Stimulated activated CD8-positive, alpha-beta memory T cell treated with anti-CD3 and anti-CD28 coated beads, Interleukin-15, amount 100 ng/mL, for 1 hour (primary cell): ENCODE results near the gene AK1.

Source experiments
- DNase-seq: peaks from one replicate; pipeline ENCODE4 v3.0.0-alpha.2; 2020; ENCODE audit warnings: low read depth

AK1 gene

DNA sequence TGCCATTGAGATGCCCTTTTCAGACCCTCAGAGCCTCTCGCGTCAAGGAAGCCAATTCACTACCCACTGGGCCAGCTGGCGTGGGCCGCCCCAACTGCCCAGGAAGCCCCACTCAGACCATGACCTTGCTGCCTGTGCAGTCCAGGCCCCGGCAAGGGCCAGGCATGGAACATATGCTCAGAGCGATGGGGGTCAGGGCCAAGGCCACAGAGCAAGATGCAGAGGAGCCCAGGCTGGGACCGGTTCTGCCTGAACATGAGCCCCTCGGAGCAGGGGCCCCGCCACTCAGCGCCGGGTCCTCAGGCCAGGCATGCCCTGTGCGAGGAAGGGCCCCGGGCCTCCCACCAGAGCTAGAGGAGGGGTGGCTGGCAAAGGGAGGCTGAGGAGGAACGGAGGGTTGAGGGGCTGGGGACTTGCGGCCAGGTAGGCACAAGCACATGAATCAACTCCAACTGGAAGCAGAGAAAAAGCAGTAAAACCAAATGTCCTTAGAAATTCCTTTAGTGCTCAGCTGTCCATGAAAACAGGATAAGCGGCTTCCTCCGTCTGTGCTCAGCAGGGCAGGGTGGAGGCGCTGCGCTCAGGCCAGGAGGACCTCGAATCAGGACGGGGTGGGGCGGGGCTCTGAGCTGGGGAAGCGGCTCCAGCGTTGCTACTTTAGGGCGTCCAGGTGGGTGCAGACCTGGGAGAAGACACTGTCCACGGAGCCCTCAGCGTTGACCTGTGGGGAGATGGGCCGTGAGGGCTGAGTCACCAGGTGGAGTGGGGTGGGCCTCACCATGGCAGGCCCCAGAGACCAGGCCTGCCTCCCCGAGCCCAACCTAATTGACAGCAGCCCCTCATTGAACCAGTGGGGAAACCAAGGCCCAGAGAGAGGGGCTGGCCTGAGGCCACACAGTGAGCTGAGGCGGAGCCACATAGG lies 9.9 kb downstream of the AK1 start:
- no peak for DNase-seq

DNA sequence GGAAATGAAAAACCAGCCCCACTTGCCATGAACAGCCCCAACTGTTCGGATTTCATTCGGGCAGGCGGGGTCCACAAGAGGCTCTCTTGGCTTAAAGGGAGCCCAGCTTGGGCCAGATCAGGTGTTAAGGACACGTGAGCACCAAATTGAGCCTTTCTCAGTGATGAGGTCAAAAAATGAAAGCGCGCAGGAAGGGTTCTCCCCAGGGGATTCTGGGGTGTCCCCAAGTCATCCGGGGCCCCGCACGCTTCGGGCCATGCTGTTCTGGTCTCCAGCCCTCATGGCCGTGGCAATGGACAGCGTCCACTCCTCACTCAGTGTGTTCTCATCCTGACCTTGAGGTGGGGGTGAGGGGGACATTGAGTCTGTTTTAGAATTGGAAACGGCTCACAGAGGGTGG lies 10.9 kb downstream of the AK1 start:
- DNase-seq: no peak

- no peak for DNase-seq
Observed at GRCh38 chr9:127865645-127866464, 11.6 kb downstream of the AK1 start.

DNA sequence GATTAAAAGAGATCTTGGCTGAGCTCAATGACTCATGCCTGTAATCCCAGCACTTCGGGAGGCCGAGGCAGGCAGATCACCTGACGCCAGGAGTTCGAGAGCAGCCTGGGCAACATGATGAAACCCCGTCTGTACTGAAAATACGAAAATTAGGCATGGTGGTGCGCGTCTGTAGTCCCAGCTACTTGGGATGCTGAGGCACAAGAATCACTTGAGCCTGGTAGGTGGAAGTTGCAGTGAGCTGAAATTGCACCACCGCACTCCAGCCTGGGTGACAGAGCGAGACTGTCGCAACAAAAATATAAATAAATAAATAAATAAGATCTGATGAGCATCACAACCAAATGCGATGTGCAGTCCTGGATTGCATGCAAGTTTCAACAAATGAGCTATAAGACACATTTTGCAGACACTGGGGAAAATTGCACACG lies 14.3 kb downstream of the AK1 start:
- no peak for DNase-seq

- peak; percentile 24 for DNase-seq
Observed at GRCh38 chr9:127862075-127863011, 15.1 kb downstream of the AK1 start.

- DNase-seq: no peak
Observed at GRCh38 chr9:127860779-127861178, 16.7 kb downstream of the AK1 start.

- DNase-seq: no peak
Observed at GRCh38 chr9:127860260-127860659, 17.2 kb downstream of the AK1 start.

- DNase-seq: no peak
Observed at GRCh38 chr9:127858041-127858512, 19.4 kb downstream of the AK1 start.

DNA sequence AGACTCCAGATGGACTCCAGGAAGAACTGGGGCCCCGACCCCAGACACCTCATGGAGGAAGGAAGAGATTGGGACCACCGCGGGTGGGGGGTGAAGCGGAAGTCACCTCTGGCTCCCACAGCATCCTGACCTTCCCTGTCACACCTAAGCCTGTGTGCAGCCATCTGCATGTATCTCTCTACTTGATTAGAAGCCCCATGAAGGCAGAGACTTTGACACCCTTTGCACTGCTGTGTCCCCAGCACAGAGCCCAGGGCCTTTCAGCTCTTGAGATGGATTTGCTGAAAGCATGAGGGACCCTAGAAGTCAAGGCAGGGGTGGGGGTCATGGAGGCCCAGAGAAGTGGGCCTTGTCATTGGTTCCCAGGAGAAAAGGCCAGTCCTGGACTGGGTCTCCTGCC lies 20.2 kb downstream of the AK1 start:
- no peak for DNase-seq

DNA sequence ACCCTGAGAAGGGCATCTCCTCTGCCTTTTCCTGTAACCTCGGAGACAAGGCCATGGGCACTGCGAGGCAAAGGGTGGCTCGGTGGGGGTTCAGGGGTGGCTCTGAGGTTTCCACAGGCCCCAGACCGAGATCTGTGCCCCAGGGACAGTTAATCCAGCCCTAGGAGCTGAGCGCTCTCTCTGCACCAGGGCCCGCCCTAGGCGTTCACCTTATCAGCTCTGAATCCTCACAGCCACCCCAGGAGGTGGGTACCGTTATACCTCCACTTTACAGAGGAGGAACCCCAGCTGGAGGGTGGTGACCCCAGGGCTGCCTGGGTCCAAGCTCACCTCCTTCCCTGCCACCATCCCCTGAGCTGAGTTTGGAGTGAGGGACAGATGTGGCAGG lies 20.8 kb downstream of the AK1 start:
- no peak for DNase-seq

DNA sequence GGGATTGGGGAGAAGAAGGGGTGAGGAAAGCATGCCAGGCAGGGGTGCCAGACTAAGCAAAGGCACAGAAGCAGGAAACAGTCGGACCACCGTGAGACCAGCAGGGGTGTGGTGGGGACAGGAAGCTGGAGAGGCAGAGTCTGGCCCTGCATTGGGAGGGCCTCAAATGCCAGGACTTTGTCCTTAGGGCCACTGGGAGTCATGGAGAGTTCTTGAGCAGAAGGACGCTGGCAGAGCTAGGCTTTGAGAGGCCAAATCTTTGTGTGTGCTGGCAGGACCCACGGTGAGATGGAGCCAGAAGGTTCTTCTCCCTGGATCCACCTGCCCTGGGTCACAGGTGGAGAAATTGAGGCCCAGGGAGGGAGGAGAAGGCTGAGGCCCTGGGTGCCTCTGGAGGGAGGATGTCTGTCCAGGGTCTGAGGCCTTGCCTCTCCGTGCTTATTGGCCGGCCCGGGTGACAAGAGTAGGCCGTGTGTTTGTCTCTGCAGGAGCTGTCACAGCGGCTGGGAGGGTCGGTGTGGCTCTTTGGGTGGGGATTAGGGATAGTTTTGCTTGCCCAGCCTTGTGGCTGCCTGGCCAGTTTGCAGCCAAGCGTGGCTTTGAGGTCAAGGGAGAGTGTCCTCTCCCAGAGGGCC lies 21.3 kb downstream of the AK1 start:
- DNase-seq: no peak

DNA sequence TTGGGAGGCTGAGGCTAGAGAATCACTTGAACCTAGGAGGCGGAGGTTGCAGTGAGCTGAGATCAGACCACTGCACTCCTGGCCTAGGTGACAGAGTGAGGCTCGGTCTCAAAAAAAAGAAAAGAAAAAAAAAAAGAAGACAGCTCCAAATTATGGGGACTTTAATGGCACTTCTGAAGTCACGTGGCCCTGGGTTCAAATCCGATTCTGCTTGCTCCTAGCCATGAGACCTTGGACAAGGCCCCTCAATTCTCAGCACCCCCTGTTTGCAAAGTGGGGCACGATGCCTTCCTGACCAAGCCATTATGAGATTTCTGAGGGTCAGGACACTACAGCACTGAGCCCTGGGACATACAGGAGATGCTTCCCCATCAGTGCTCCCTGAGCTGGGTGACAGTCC lies 22.0 kb downstream of the AK1 start:
- DNase-seq: no peak

DNA sequence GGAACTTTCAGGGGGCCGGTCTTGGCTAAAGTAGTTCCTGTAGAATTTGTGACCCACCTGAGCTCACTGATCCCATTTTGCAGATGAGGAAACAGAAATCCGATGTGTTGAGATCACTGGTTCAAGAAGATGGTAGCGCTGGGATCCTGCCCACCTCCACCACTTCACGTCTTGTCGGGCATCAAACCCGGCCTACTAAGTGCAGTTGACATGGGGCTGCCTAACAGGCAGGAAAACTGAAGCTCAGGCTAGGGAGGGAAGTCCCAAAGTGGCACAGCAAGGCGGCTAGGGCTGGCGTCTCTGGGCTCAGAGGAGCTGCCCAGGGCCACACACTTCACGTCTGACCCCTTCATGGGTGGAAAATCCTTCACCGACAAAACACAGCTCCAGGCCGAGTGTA lies 22.5 kb downstream of the AK1 start:
- DNase-seq: no peak

DNA sequence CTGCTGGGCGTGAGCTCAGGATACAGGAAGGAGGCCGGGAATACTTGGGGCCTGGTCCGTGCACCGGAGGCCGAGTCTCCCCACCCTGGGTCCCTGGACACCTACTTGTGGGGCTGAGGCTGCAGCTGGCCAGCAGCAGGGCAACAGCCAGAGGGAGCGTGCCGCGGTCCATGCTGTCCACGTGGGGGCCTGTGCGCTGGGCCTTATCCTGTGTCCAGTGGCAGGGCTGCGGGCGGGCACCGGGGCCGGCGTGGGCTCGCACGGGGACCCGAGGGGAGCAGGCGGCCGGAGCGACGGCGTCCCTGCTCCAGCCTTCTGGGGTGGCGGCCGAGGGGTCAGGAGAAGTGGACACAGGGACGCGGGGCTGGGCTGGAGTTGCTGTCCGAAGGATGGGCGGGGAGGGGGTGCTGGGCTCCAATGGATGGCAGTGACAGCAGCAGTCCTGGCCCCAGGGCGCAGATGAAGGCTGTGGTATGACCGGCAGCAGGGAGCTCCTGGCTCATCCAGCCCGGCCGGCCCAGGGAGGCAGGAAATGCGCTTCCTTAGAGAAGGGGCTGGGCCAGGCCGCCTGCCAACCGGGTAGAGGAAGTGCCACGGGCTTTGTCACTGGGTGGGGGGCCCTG lies 23.2 kb downstream of the AK1 start, which contains the start of gene ENG:
Gene ENG (minus strand): TSS at position 475 of the 623 bp plus-strand sequence. CDS start 303 bp downstream, at position 172.
- DNase-seq: no peak

- DNase-seq: no peak
Observed at GRCh38 chr9:127853312-127854183, 23.9 kb downstream of the AK1 start.

DNA sequence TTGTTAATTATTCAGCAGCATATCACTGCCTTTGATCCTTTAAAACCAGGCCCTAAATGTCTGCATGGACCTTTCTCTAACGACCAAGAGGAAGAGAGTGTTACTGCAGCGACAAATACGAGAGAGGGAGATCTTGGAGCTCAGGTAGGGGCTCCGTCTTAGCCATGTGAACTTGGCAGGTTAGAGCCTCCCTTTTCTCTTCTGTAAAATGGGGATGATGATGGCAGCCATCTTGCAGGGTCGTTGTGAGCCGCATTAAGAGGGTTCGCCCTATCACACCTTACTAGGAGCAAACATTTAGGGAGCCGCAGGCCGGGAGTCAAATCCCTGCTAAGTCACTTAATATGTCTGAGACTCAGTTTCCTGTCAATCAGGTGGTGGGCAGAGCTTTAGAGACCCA lies 24.6 kb downstream of the AK1 start:
- DNase-seq: no peak

DNA sequence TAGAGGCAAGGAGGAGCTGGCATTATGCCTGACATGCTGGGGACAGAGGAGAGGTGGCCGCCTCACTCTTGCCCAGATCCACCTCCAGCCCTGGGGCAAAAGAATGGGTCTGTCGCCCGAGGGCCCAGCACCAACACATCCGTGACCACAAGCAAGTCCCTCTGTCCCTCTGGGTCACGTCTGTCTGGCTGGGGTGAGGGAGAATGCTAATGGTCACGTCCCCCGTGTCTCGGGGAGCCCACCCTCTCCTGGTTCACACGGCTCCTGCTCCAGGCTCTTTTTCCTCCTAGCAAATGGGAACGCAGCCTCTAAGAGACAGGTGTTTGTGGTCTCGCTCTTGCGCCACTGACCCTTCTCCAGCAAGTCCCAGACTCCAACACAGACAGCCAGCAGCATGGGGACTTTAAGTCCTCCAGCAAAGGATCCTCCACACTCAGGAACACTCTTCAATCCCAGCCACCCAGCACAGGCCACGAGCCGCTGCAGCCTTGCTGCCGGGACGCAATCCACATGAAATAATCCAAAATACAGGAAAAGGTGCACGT lies 27.1 kb downstream of the AK1 start:
- no peak for DNase-seq

GRCh38 chr9:127848756-127849504 lies 28.5 kb downstream of the AK1 start:
- no peak for DNase-seq
